ENCODE results near the gene RAD51B.
"Not testable (repeated sequence)": the region's sequence is repeated elsewhere in the genome, so short reads cannot be mapped to it uniquely, and the experiment has no call there.

The RAD51B gene

DNA sequence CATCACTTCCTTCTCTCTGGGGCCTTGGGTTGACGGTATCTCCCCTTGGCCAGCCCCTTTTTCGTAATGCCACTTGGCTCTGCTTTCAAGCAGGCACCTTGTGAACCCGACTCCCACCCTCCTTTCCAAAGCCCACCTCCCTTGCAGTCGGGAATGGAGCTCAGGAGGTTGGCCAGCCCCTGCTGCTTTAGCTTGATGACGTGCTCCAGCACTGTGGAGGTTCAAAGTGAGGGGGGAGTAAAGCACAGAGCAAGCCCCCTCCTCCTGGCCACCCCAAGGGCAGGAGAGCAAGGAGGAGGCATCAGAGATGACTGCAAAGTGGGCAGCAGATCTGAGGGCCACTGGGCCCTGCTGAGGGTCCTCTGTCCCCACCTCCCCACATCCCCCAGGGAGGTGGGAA lies 869.9 kb downstream of the RAD51B start:
- no peak for DNase-seq

DNA sequence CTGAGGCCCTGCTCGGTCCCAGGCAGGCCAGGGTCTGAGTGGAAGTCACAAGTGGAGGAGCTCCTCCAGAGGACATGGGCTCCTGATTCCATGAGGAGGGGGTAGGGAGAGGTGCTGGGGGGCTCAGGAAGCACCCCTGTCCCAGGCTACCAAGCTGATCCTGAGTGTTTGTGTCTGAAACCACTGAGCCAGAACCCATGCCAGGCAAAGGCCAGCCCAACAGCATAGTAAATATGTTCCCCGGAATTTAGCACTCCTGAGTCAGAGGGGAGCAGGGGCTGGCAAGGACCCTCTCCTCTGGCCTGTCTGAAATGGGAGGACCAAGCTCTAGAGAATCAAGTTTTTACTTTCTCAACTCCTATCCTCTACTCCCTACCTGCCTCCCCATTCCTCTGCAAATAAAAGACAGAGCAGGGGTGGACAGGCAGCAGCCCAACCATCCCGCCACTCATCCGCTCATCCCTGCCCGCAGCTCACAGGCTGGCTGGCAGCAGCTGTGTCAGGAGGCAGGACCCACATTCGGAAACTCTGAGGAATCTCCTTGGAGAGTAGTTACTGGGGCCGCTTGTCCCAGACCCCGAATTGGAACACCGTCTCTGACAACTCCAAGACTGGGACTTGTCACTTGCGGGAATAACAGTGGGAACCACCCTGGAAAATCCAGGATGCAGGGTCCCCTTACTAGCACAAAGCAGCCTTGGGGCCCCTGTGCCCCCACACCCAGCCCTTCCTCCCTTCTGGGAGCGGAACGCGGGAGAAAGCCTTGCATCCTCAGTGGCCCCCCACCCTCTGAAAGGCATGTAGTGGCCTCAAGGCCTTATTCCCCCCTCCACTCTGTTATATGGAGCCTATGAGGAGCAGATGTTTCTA lies 870.7 kb downstream of the RAD51B start:
- no peak for DNase-seq

DNA sequence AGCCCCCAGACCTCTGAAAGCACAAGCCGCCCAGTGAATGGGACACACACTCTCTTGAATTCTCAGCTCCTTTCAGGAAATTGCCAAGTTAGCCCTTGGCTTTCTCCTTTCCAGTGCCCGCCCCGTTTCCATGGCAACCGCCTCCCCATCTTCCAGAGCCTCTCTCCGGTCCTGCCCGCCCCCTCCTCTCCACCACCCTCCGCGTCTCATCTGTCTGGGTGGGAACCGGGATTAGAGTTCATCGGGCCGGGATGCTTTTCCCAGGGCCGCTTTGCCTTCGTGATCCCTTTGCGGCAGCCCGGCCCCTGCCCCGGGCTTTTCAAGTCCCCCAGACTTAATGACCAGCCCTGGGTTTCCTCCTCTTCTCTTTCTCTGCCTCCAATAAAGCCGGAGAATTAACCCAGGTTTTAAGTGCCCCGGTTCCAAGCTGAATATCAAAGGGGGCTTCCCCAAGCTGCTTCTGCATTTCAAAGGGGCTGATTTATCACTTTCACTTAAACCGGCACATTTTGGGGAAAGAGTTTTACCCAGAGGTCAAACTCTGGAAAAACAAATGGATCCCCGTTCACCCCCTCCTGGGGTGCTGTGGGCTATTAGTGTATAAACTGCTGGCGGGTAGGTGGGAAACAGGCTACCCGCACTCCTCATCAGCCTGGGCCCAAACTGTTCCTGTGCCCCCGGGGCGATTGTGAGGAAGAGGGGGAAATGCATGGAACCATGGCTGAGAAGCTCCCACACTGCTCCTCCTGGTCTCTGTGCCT lies 871.6 kb downstream of the RAD51B start:
- DNase-seq, result no peak

DNA sequence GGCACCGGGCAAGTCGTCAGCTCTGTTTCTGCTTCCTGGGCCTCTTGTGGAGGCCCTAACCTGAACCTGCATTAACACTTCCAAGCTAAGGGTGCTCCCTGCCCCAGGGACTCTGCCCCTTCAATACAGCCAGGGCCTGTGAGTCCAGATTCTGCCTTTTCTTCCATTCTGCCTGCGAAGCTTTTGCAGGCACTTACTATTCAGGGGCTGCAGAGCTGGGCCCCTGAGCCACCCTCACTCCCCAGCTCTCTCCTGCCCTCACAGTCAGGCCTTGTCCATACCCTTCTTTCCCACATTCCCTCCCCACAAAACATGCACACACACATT lies 872.2 kb downstream of the RAD51B start:
- DNase-seq, result no peak

DNA sequence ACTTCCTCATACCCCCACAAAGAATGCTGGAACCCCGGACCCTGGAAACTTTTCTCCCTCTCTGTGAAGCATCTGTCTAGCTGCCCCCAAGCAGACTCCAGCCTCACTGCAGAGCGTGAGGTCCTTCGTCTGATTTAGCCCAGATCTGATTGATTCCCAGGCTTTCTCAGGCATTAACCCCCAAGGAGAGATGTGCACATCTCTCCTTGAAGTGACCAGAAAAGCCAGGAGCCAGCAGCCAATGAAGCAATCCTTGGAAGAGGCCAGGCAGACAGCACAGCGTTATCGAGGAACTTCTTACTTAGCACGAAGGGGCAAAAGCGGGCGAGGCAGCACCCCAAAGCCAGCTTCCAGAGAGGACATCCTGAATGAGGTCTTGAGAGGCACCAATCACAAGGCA lies 872.6 kb downstream of the RAD51B start:
- no peak for DNase-seq

DNA sequence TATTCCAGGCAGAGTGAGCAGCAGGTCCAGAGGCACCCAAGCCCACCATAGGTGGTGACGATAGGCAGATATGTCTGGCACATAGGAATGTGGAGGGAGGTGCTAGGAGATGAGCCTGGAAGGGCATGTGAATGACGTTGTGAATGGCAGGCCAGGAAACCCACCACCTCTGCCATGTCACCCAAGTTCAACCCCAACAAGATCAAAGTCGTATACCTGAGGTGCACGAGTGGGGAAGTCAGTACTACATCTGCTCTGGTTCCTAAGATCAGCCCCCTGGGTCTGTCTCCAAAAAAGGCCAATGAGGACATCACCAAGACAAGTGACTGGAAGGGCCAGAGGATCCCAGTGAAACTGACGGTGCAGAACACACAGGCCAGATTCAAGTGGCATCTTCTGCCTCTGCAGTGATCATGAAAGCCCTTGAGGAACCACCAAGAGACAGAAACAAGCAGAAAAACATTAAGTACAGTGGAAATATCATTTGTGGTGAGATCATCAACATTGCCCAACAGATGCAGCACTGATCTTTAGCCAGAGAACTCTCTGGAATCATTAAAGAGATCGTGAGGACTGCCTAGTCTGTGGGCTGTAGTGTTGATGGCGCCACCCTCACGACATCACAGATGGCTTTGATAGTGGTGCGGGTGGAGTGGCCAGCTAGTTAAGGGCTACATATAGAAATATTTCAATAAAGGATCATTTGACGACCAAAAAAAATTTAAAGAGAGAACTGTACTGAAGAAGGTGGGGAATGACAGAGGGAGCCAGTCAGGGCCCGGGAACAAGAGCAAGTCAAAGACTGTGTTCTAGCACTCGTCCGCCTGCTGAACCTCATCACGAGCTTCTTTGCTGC lies 873.6 kb downstream of the RAD51B start:
- no peak for DNase-seq

DNA sequence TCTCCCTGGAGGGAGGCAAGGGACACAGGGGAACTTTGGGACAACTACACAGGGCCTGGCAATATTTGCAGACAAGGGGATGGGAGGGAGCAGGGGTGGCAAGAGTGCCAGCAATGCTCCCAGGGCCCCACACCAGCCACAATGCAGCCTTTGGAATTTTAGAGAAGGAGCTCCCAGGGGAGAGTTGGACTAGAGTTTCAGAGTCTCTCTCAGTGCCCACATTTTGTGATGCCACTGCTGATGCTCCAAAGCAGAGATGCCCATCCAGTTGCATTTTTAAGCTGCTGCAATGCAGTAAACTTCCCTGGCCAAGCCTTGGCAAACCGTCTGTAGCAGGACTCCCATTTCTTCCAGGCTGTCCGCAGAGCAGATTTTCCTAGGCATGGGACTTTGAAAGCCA lies 874.3 kb downstream of the RAD51B start:
- no peak for DNase-seq

DNA sequence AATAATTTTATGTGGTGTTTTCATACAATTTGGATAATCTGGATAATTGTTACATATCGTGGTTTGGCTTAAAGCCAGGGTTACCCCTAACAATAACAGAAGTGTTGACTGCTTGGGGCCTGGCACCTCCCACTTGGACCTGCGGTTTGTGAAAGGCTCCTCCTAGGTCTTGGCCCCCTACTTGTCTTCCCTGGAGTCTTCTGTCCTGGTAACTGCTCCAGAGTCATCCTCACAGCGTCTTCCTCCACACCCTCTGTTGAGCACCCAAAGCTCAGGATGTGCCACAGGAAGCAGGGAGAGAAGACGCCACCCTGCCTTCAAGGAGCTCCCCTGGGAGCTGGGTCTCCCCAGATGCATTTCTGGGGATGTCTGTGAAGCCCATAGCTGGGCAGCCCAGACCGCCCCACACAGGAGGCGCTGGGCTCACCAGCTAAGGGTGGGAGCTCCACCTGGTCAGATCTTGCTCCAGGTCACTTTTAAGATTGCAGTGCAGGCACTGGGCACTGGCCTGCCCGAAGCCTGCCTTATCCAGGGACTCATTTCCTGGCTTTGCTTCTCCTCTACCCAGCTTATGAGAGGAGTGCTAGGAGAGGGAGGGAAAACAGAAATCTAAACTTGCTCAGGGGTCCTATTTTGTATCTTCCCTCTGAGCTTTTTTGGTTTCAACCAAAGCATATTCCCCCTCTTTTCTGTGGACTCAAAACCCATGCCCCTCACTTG lies 875.1 kb downstream of the RAD51B start:
- no peak for DNase-seq

DNA sequence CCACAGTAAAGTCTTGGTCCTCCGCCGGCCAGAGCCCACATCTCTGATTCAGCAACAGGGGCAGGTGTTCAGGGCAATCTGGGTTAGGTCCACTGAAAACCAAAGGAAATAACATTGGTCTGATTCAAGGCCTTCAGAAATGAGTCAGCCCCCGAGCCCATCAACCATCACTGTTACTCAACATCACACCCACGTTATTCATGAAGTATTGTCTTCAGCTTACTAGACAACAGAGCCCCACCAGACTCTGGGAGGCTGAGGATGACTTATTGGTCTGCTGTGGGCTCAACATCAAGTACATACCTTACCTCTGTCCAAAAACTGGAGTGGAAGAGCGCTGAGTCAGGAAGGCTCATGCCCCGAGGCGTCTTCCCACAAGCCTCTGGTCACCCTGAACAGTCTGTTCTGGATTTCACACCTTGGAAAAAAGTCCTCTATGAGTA lies 875.8 kb downstream of the RAD51B start:
- no peak for DNase-seq

DNA sequence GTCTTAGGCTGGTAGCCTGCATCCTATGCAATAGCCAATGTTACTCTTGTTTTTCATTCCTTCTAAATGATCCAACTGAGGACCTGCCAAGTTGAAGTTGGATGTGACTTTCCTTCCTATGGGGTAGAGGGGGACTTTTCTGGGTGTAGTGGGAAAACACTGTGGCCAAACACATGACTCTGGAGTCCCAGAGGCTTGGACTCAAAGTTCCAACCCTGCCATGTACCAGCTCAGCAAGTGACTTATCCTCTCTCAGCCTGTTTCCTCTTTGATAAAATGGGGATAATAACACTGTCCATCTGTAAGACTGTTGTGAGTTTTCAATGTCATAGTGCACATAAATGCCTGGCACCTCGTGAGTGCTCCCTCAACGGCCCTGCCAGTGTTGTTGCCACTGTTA lies 876.3 kb downstream of the RAD51B start:
- DNase-seq, result no peak

DNA sequence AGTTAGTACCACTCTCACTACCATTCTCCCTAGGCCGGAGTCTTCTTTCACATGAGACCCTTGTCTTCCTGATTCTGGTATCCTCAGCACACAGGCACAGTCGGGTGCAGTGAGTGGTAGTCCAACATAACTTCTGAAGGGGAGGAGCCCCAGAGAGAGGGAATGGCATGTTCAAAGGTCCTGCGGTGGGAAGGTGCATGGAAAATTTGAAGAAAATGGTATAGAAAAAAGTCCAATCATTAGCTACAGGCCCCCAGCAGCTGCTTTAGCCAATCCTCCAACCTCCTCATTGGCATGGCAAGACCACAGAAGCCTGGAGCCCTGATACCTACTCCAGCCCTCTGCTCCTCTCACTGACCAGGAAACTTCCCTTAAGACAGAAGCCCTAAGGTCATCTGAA lies 876.7 kb downstream of the RAD51B start:
- no peak for DNase-seq

DNA sequence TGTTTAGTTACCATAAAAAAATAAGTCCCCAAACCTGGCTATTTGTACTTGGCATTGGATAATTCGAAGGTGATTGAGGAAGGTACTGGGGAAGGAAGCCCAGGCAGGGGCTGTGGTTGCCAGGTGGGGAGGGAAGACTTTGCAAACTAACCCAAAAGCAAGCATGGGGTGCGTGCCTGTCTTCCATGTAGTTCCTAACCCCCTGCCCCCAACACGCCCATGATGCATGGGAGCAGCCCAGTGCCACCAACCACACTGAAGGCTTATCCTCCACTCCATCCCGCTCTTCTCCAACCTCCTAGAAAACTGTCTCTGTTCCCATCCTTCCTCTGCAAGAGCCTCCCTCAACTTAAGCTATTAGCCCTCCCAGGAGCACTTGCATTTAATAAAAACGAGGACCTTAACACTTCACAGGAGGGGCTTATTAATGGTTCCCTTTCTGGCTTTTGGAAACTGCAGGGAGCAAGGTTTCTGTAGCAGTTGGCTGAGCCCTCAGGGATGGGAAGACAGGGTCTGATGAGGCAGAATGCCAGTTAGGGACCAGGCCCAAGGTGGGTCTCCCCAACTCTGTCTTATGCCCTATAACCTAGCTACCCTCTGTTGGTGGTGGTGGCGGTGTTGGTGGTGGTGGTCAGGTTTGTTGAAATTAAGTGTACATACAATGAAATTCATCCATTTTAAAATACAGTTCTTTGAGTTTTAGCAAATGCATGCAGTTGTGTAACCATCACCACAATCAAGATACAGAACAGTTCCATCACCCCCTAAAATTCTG lies 877.3 kb downstream of the RAD51B start:
- no peak for DNase-seq

DNA sequence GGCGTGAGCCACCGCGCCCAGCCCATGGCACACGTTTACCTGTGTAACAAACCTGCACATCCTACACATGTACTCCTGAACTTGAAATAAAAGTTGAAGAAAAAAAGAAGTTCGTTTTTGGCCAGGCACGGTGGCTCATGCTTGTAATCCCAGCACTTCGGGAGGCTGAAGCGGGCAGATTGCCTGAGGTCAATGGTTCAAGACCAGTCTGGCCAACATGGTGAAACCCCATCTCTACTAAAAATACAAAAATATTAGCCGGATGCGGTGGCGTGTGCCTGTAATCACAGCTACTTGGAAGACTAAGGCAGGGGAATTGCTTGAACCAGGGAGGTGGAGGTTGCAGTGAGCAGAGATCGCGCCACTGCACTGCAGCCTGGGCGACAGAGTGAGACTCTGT lies 879.2 kb downstream of the RAD51B start:
- not testable (repeated sequence) for DNase-seq

DNA sequence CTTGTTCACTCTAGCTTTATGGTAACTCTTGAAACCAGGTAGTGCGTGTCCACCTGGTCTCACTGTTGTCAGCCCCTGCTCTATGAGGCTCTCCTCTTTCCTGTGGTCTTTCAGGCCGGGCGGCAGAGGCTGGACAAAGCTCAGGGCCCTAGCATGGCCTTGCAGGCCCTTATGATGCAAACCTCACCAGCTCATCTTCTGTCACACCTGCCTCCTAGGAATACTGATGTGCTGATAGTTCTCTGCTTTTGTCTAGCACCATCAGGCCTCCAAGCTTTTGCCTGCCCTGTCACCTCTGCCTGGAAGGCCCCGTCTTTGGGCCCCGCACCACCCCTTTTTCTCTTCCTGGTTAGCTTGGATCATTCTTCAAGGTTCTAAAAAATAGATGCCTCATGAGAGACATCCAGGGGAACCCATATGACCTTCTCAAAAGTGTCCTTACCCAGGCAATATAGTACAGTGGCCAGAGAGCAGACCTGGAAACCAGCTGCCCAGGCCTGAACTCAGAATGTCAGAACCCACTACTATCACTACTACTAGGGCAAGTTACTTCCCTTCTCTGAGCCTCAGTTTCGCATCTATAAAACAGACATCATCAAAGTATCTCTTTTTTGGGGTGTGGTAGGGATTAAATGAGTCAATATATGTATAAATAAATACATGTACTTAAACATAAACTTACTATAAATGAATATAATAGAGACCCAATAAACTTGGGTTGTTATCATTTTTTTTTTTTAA lies 881.6 kb downstream of the RAD51B start:
- no peak for DNase-seq

DNA sequence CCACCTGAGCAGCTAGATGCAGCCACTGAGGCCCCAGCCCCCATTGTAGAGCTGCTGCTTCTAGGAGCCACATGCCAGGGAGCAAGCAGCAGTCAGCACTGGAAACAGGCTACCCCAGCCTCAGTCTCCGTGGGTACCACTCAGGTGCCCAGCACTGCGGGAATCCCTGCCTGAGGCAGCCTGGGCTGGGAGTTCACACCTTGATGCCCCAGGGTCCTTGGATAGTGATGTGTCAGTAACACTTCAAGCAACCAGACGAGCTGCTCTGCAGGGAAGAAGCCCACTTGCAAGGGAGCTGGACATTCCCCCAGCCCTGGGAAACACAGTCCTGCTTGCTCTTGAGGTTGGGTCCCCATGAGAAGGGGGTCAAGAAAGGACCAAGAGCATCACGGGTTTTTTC lies 882.6 kb downstream of the RAD51B start:
- no peak for DNase-seq

DNA sequence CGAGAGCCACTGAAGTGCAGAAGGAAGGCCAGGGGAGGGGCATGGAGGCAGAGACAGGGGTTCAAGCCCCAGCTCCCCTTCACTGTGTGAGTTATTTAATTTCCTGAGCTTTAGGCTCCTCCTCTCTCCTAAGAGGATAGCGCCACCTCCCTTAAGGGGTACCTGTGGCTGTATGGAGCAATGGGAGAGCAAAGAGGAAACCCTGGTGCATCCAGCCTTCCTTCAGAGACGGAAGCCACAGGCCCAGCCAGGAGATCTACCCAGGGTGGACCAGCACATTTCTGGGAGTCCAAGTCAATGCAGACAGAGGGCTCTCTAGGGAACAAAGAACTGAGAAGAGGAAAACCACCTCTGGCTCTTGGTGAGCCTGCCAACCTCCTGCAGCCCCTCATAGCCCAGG lies 883.0 kb downstream of the RAD51B start:
- DNase-seq, result no peak

DNA sequence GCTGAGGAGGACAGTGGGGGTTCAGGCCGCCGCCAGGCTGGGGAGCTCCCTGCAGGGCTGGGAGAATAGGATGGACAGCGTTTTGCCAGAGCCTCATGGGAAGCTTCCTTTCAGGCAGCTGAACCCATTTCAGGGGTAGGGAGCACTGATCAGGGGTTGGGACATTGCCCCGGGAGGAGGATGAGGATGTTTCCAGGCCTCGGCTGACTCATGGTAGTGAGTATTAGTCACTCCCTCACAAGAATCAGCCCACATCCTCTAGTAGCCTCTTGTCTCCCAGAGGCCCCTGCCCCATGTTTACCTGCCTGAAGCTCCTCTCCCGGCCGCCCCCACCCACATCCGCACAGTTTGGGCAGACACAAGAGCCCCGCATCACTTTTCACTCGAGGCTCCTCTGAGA lies 883.5 kb downstream of the RAD51B start:
- DNase-seq, result no peak

DNA sequence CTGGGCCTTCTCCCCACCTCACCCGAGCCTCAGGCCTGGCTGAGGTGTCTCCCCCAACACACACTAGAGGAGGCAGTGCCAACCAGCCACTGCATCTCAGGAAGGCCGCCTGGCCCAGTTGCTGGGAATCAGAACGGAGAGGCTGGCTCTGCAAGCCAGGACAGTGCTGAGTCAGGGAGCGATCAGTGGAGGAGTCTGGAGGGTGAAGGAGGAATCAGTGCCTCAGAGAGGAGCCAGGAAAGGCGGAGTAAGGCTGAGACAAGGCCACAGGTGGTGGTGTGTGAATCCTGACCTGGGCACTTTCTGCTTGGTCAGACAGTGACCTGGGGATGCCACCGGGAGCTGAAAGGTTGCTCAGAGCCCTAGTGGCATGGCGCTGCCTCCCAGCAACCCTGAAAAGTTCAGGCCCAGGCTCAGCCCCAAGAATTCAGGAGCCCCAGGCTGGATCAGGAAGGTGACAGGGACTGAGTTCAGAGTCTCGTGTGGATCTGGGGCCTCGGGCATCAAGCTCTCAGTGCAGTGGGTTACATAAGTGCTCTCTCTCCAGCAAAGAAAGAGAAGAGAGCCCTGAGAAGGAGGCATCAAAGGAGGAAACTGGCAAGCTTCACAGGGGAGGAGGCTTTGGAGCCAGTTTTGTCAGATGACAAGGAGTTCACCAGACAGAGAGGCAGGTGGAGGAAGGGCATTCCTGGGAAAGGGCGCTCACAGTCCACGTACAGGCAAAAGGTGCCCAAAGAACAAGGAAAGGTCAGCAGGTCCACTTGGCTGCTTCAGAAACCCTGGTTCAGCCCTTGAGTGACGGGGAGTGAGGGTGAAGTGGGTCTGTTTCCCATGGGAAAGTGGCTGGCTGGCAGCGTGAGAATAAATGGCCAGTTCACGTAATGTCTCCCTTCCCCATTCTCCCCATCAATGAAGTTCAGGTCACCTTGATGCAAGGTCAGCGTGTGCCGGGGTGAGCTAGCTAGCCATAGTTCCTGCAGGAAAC lies 885.4 kb downstream of the RAD51B start:
- no peak for DNase-seq

DNA sequence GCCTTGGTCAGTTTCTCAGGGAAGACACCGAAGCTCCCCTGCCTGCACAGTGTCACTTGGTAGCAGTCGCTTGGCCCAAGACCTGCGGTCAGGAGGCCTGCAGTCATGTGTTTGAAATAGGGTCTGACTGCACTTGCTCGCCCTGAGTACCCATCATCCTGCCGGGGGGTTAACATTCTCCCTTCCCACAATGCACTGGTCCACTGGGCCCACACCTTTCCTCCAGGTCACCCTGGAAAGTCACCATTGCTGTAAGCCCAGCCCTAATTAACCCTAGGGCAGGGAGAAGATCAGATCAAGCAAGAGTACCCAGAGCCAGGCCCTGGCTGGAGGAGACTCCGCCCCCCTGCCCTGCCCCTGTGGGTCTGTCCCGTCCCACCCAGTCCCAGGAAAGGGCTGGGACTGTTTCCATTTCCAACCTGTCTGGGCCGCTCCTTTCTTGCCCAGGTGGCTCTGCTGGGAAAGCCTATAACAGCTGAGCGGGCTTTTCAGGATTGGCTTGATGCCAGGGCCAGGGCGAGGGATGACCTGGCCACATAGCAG lies 886.2 kb downstream of the RAD51B start:
- DNase-seq, result no peak

DNA sequence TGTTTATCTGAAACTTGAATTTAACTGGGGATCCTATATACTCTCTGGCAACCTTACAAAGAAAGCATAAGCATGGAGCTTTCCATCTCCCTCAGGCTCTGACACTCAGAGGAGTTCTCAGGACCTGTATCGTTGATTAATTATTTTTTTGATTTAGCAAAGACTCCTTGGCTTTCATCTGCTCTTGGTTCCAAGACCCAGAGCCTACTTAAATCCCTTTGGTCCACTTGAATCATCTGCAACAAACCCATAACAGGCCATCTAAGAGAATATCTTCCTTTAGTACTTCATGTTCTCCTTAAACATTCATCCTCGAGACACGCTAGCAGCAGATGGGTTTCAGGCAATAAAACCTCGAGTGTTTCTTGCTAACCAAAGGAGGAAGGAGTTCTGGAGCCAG lies 887.9 kb downstream of the RAD51B start:
- no peak for DNase-seq

Measured in activated CD4-positive, alpha-beta T cell treated with anti-CD3 and anti-CD28 coated beads for 1 hour (primary cell).